Osteoblast (primary cell): ENCODE data around the gene MCOLN1. TPM values are rescaled to one million over a fixed set of nuclear protein-coding genes. Genes with fewer than 3 reads are reported as not detected.

Experiments
- DNase-seq: peaks from one replicate; pipeline ENCODE4 v3.0.0; 2011; ENCODE audit warnings: low spot score, mixed read lengths; ENCODE audit not compliant: insufficient read length; ENCODE audit errors: missing footprints
- H2AFZ ChIP-seq: 2 replicates; pipeline ENCODE4 v1.6.0; 2011; ENCODE audit warnings: mild to moderate bottlenecking, low read length
- H3K27ac ChIP-seq: 2 replicates; pipeline ENCODE4 v1.5.1; 2011; ENCODE audit warnings: mild to moderate bottlenecking, low read depth, low read length, moderate library complexity
- H3K27me3 ChIP-seq: 2 replicates; pipeline ENCODE4 v1.6.0; 2012; ENCODE audit warnings: mild to moderate bottlenecking, control low read depth, inconsistent platforms, low read length, moderate library complexity; ENCODE audit not compliant: insufficient read depth
- H3K36me3 ChIP-seq: 2 replicates; pipeline ENCODE4 v1.5.1; 2011; ENCODE audit warnings: mild to moderate bottlenecking, low read length, control low read depth, moderate library complexity; ENCODE audit not compliant: insufficient read depth
- H3K4me1 ChIP-seq: 2 replicates; pipeline ENCODE4 v1.5.1; 2011; ENCODE audit warnings: mild to moderate bottlenecking, low read length, control low read depth, moderate library complexity; ENCODE audit not compliant: insufficient read depth
- H3K4me2 ChIP-seq: 2 replicates; pipeline ENCODE4 v1.6.0; 2011; ENCODE audit warnings: mild to moderate bottlenecking, low read length; ENCODE audit not compliant: insufficient read depth
- H3K4me3 ChIP-seq: fragments of 200-600 bp; sonication (generic); 3 replicates; pipeline ENCODE4 v1.5.1; 2012; ENCODE audit warnings: mild to moderate bottlenecking, low read length, inconsistent platforms; ENCODE audit not compliant: insufficient read depth
- H3K79me2 ChIP-seq: 2 replicates; pipeline ENCODE4 v1.6.0; 2012; ENCODE audit warnings: mild to moderate bottlenecking, low read length, control low read depth, inconsistent platforms; ENCODE audit not compliant: insufficient read depth
- H3K9me3 ChIP-seq: 2 replicates; pipeline ENCODE4 v1.5.1; 2011; ENCODE audit warnings: low read depth, low read length, control low read depth
- H4K20me1 ChIP-seq: 2 replicates; pipeline ENCODE4 v1.6.0; 2012; ENCODE audit warnings: mild to moderate bottlenecking, low read length, control low read depth; ENCODE audit not compliant: insufficient read depth
- CTCF ChIP-seq: IDR thresholded peaks from 2 replicates; pipeline ENCODE4 v1.5.1; 2011; ENCODE audit warnings: mild to moderate bottlenecking, low read depth, low read length, moderate library complexity; ENCODE audit errors: extremely low read depth
- total RNA-seq: library from RNA; depleted of rRNA; stranded (reverse); fragments of >200 nt; gene quantifications from 2 replicates; pipeline ENCODE4 v1.2.3, GENCODE V29; 2012

Gene MCOLN1
- total RNA-seq, 1 donor: 16.6 TPM

GRCh38 chr19:7477758-7478157 is 44.7 kb upstream of the MCOLN1 start:
- no peak overlapping the region for H3K27ac ChIP-seq
- no peak for TF ChIP-seq CTCF
- no peaks in the 10 kb centered on the region for H4K20me1 ChIP-seq
- no peak overlapping the region for H3K4me3 ChIP-seq
- H2AFZ ChIP-seq: no peak overlapping the region
- H3K79me2 ChIP-seq: no peaks in the 10 kb centered on the region
- H3K4me2 ChIP-seq: no peak overlapping the region
- no peaks in the 10 kb centered on the region for H3K27me3 ChIP-seq
- H3K4me1 ChIP-seq: peaks cover 12% of the 10 kb centered on the region
- no peaks in the 10 kb centered on the region for H3K36me3 ChIP-seq
- no peaks in the 10 kb centered on the region for H3K9me3 ChIP-seq
- DNase-seq: peak; percentile 69

- peaks cover 12% of the 10 kb centered on the region for H3K4me1 ChIP-seq
- H3K4me2 ChIP-seq: no peak overlapping the region
- no peaks in the 10 kb centered on the region for H3K27me3 ChIP-seq
- no peak overlapping the region for H3K4me3 ChIP-seq
- H3K79me2 ChIP-seq: no peaks in the 10 kb centered on the region
- TF ChIP-seq CTCF: no peak
- no peaks in the 10 kb centered on the region for H3K36me3 ChIP-seq
- peak; percentile 89 for DNase-seq
- H4K20me1 ChIP-seq: no peaks in the 10 kb centered on the region
- no peak overlapping the region for H2AFZ ChIP-seq
- no peaks in the 10 kb centered on the region for H3K9me3 ChIP-seq
- no peak overlapping the region for H3K27ac ChIP-seq
These were observed 44.1 kb upstream of the MCOLN1 start for GRCh38 chr19:7478173-7478842.

- Histone ChIP-seq H3K79me2 (no peaks in the 10 kb centered on the region), H2AFZ (no peak overlapping the region), H3K27ac (no peak overlapping the region), H3K27me3 (no peaks in the 10 kb centered on the region), H3K4me2 (no peak overlapping the region), H3K36me3 (no peaks in the 10 kb centered on the region), H4K20me1 (no peaks in the 10 kb centered on the region), H3K4me3 (no peak overlapping the region), H3K9me3 (no peaks in the 10 kb centered on the region), H3K4me1 (peaks cover 12% of the 10 kb centered on the region)
- peak; percentile 78 for DNase-seq
- no peak for TF ChIP-seq CTCF
These were observed 43.6 kb upstream of the MCOLN1 start for GRCh38 chr19:7478843-7479227.

GRCh38 chr19:7480222-7480969 is 42.0 kb upstream of the MCOLN1 start:
- no peaks in the 10 kb centered on the region for H4K20me1 ChIP-seq
- H2AFZ ChIP-seq: no peak overlapping the region
- no peaks in the 10 kb centered on the region for H3K36me3 ChIP-seq

More at GRCh38 chr19:7480222-7480969, 42.0 kb upstream of the MCOLN1 start:
- peaks cover 12% of the 10 kb centered on the region for H3K4me1 ChIP-seq
- peak; percentile 83 for DNase-seq
- H3K27ac ChIP-seq: no peak overlapping the region
- no peak for TF ChIP-seq CTCF
- H3K79me2 ChIP-seq: no peaks in the 10 kb centered on the region
- H3K4me2 ChIP-seq: no peak overlapping the region
- H3K4me3 ChIP-seq: no peak overlapping the region
- no peaks in the 10 kb centered on the region for H3K9me3 ChIP-seq
- no peaks in the 10 kb centered on the region for H3K27me3 ChIP-seq
